Endodermal cell (in vitro differentiated cells): Measurements from ENCODE around the gene PHLDA1. TPM values are rescaled to one million over a fixed set of nuclear protein-coding genes. Genes with fewer than 3 reads are reported as not detected.

Experiments used
- DNase-seq: peaks from one replicate; pipeline ENCODE4 v3.0.0-alpha.2; 2017
- H3K27ac ChIP-seq: 2 replicates; pipeline ENCODE4 v1.5.1; 2013; ENCODE audit warnings: mild to moderate bottlenecking, low read depth, low read length, moderate library complexity
- H3K27me3 ChIP-seq: 2 replicates; pipeline ENCODE4 v1.6.1; 2013; ENCODE audit warnings: mild to moderate bottlenecking, low read length, moderate library complexity; ENCODE audit not compliant: insufficient read depth, control insufficient read depth, poor library complexity, severe bottlenecking
- H3K36me3 ChIP-seq: 2 replicates; pipeline ENCODE4 v1.7.0; 2013; ENCODE audit warnings: mild to moderate bottlenecking, low read length, moderate library complexity; ENCODE audit not compliant: control insufficient read depth, insufficient read depth
- H3K4me1 ChIP-seq: one replicate; pipeline ENCODE4 v1.7.0; 2013; ENCODE audit warnings: low read length; ENCODE audit not compliant: control insufficient read depth, insufficient read depth
- H3K4me3 ChIP-seq: 2 replicates; pipeline ENCODE4 v1.5.1; 2013; ENCODE audit warnings: mild to moderate bottlenecking, low read length, moderate library complexity
- H3K9ac ChIP-seq: 2 replicates; pipeline ENCODE4 v1.6.1; 2013; ENCODE audit warnings: mild to moderate bottlenecking, low read length, moderate library complexity; ENCODE audit not compliant: poor library complexity, severe bottlenecking; ENCODE audit errors: extremely low read depth
- H3K9me3 ChIP-seq: 2 replicates; pipeline ENCODE4 v1.6.1; 2013; ENCODE audit warnings: mild to moderate bottlenecking, low read length, moderate library complexity; ENCODE audit not compliant: control insufficient read depth
- H3K27ac Mint-ChIP-seq: 2 replicates; pipeline ENCODE4 v1.8.0; 2020; ENCODE audit warnings: mixed read lengths
- H3K27me3 Mint-ChIP-seq: 2 replicates; pipeline ENCODE4 v1.8.0; 2021; ENCODE audit warnings: mild to moderate bottlenecking, mixed read lengths; ENCODE audit not compliant: insufficient read depth
- H3K36me3 Mint-ChIP-seq: 2 replicates; pipeline ENCODE4 v1.8.0; 2020; ENCODE audit warnings: low read depth, mixed read lengths
- H3K4me1 Mint-ChIP-seq: 2 replicates; pipeline ENCODE4 v1.8.0; 2020; ENCODE audit warnings: mixed read lengths
- H3K4me3 Mint-ChIP-seq: 2 replicates; pipeline ENCODE4 v1.8.0; 2020; ENCODE audit warnings: mild to moderate bottlenecking, moderate library complexity, mixed read lengths
- H3K9me3 Mint-ChIP-seq: 2 replicates; pipeline ENCODE4 v1.8.0; 2020; ENCODE audit warnings: mild to moderate bottlenecking, mixed read lengths
- CTCF ChIP-seq: fragments of 200-600 bp; sonication (generic); conservative IDR thresholded peaks from 2 replicates; pipeline ENCODE4 v1.5.0; 2021; ENCODE audit warnings: antibody characterized with exemption, mild to moderate bottlenecking
- WGBS, 2 experiments: methylation state at CpG; one replicate each; pipeline versions ENCODE4 v1.1.5 to v1.1.7; 2013; ENCODE audit warnings: missing lambda C conversion rate in 2 of 2, mixed read lengths in 1 of 2; ENCODE audit not compliant: insufficient coverage in 1 of 2, insufficient read length in 1 of 2; 5-methylcytosine and 5-hydroxymethylcytosine counted together
- total RNA-seq, 2 donors: library from RNA; stranded (reverse); fragmentation: NEBNext Ultra II Directional in 1 of 2; extraction: Animal tissue kit (Norgen Biotek cat#: 25700) in 1 of 2; gene quantifications; 2 replicates in 1 of 2; 3 replicates in 1 of 2; pipeline ENCODE4 v1.2.1, GENCODE V29; 2021

The PHLDA1 gene
- total RNA-seq, 2 donors from 2014 or later, result 3.7 to 16.2 TPM

GRCh38 chr12:76003355-76003638 is 28.3 kb downstream of the PHLDA1 start:
- H3K27ac ChIP-seq, result no peak overlapping the region
- Mint-ChIP-seq H3K9me3 (peaks cover 11% of the 10 kb centered on the region), H3K27ac (no peak overlapping the region), H3K4me1 (peaks cover 11% of the 10 kb centered on the region), H3K36me3 (peaks cover 2% of the 10 kb centered on the region), H3K27me3 (no peaks in the 10 kb centered on the region), H3K4me3 (no peak overlapping the region)
- H3K4me3 ChIP-seq, result no peak overlapping the region
- TF ChIP-seq CTCF, result no peak
- no peak for DNase-seq
- H3K36me3 ChIP-seq, result no peaks in the 10 kb centered on the region
- H3K9me3 ChIP-seq, result no peaks in the 10 kb centered on the region
- WGBS, 2 experiments, result 82 to 84% methylated on average over 2 of the region's 2 CpGs
- H3K9ac ChIP-seq, result no peak overlapping the region
- no peaks in the 10 kb centered on the region for H3K4me1 ChIP-seq
- no peaks in the 10 kb centered on the region for H3K27me3 ChIP-seq

GRCh38 chr12:76002598-76003354 is 28.8 kb downstream of the PHLDA1 start:
- Mint-ChIP-seq H3K27ac (no peak overlapping the region), H3K27me3 (no peaks in the 10 kb centered on the region), H3K4me1 (peaks cover 7% of the 10 kb centered on the region), H3K4me3 (no peak overlapping the region), H3K36me3 (peaks cover 2% of the 10 kb centered on the region), H3K9me3 (peaks cover 11% of the 10 kb centered on the region)
- 100% methylated on average over 1 of the region's 1 CpG; no CpG with 5 or more reads in 1 of the 2 experiments for WGBS, 2 experiments
- Histone ChIP-seq H3K27ac (no peak overlapping the region), H3K27me3 (no peaks in the 10 kb centered on the region), H3K9ac (no peak overlapping the region), H3K4me1 (no peaks in the 10 kb centered on the region), H3K36me3 (no peaks in the 10 kb centered on the region), H3K9me3 (no peaks in the 10 kb centered on the region), H3K4me3 (no peak overlapping the region)
- no peak for DNase-seq
- no peak for TF ChIP-seq CTCF

GRCh38 chr12:75998292-75999063 is 33.1 kb downstream of the PHLDA1 start:
- H3K9ac ChIP-seq, result no peak overlapping the region
- Mint-ChIP-seq H3K4me1 (no peaks in the 10 kb centered on the region), H3K4me3 (no peak overlapping the region), H3K9me3 (no peaks in the 10 kb centered on the region), H3K27ac (no peak overlapping the region), H3K36me3 (no peaks in the 10 kb centered on the region), H3K27me3 (no peaks in the 10 kb centered on the region)
- no peak for DNase-seq
- no peak overlapping the region for H3K4me3 ChIP-seq
- H3K9me3 ChIP-seq, result no peaks in the 10 kb centered on the region
- no peaks in the 10 kb centered on the region for H3K27me3 ChIP-seq
- H3K4me1 ChIP-seq, result no peaks in the 10 kb centered on the region
- H3K27ac ChIP-seq, result no peak overlapping the region
- no peaks in the 10 kb centered on the region for H3K36me3 ChIP-seq
- WGBS, 2 experiments, result 84 to 88% methylated on average over 4 of the region's 4 CpGs
- TF ChIP-seq CTCF, result no peak
